HG02840 (cell line): Measurements from ENCODE around the gene LMNTD1.
"Not testable (repeated sequence)": the region's sequence is repeated elsewhere in the genome, so short reads cannot be mapped to it uniquely, and the experiment has no call there.

Source experiments
- ATAC-seq: cut with Tn5 transposase; IDR thresholded peaks from one replicate; pipeline ENCODE4 v1.9.1; 2021; ENCODE audit warnings: mild to moderate bottlenecking, moderate library complexity, moderate number of reproducible peaks; ENCODE audit not compliant: unreplicated experiment, low FRiP score

LMNTD1 gene

DNA sequence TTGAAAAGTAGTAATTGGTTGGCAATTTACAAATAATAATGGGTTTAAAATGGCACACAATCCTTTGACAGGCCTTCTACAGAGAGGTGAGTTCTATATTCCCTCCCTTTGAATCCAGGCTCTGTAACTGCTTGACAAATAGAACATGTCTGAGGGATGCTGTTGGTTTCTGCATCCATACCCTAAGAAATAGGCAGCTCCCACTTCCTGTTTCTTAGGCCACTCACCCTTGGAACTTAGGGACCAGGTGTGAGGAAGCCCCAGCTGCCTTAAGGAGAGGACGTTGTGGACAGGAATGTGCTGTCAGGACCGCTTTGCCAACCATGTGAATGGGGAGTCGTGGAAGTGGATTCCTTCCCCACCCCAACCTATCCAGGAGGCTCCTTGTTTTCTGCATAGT is 59.4 kb downstream of the LMNTD1 start:
- no peak for ATAC-seq

- ATAC-seq, result no peak
Measured at GRCh38 chr12:25491396-25492325, 61.4 kb downstream of the LMNTD1 start.

DNA sequence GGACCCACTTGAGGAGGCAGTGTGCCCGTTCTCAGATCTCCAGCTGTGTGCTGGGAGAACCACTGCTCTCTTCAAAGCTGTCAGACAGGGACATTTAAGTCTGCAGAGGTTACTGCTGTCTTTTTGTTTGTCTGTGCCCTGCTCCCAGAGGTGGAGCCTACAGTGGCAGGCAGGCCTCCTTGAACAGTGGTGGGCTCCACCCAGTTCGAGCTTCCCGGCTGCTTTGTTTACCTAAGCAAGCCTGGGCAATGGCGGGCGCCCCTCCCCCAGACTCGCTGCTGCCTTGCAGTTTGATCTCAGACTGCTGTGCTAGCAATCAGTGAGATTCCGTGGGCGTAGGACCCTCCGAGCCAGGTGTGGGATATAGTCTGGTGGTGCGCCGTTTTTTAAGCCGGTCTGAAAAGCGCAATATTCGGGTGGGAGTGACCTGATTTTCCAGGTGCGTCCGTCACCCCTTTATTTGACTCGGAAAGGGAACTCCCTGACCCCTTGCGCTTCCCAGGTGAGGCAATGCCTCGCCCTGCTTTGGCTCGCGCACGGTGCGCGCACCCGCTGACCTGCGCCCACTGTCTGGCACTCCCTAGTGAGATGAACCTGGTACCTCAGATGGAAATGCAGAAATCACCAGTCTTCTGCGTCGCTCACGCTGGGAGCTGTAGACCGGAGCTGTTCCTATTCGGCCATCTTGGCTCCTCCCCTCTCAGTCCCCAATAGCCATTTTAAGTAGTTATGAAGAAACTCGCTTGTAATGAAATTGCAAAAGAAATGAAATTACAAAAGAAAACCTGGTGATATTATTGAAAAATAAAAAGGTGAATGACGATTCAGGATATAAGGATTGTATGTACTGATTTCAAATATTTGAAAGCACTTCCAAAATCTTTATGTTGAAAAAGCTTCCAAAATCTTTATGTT is 63.9 kb downstream of the LMNTD1 start:
- not testable (repeated sequence) for ATAC-seq

- no peak for ATAC-seq
Measured at GRCh38 chr12:25482625-25483024, 70.5 kb downstream of the LMNTD1 start.

- ATAC-seq, result no peak
Measured at GRCh38 chr12:25480145-25480544, 72.9 kb downstream of the LMNTD1 start.

DNA sequence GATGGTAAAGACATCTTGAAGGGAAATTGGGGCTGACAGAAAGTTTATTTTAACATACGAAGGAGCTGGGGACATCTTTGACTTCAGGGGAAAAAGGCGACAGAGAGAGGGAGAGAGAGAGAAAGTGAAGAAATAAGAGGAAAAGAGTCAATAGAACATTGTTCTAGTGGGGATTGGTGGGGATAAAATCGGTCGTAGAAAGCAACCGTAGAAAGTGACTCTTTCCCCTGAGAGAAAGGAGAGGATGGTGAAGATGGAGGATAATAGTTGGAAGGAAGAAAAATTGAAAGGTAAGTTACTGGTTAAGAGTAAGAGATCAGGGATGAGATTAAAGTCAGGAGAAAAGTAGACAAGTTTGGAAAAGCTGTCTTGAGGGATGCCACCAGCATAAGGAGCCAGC is 75.9 kb downstream of the LMNTD1 start:
- ATAC-seq, result no peak

DNA sequence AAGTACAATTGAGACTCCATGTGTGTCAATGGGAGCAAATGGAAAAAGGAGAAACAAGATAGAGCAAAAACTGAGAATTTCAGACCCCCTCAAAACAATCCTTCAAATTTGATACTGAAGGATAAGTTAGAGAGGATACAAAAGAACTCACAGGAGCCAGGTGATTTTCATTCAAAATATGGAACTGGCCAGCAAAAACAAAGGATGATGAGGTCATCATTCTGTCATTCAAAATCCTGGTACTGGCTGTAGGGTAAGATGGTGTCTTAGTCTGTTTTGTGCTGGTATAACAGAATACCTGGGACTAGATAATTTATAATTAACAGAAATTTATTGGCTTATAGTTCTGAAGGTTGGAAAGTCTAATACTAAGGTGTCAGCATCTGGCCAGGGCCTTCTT is 80.6 kb downstream of the LMNTD1 start:
- no peak for ATAC-seq

DNA sequence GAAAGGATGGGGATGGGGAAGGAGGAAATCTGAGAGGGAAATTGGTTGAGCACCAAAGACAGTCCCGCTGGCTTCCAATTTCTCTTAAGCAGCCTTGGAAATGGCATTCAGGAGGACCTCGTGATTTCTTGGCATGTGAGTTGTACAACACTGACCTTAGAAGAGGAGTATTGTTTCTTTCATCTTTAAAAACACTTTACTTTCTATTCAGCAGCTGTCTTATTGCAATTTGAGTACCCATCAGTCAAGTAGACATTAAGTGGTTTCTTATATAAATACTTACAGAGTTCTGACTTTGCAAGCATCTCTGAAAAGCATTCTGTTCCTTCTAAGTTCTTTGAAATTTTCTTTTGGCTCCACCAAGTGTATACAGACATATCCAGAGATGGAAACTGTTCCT is 83.2 kb downstream of the LMNTD1 start:
- ATAC-seq, result no peak

- no peak for ATAC-seq
Measured at GRCh38 chr12:25469368-25469767, 83.7 kb downstream of the LMNTD1 start.

DNA sequence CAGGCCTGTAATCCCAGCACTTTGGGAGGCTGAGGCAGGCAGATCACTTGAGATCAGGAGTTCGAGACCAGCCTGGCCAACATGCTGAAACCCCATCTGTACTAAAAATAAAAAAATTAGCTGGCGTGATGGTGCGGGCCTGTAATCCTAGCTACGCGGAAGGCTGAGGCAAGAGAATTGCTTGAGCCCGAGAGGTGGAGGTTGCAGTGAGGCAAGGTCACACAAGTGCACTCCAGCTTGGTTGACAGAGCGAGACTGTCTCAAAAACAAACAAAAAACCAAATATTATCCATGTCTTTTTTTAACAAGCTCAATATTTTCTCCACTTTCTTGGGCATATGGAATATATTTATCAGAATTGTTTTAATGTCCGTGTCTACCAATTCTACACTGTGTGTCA is 89.6 kb downstream of the LMNTD1 start:
- no peak for ATAC-seq

DNA sequence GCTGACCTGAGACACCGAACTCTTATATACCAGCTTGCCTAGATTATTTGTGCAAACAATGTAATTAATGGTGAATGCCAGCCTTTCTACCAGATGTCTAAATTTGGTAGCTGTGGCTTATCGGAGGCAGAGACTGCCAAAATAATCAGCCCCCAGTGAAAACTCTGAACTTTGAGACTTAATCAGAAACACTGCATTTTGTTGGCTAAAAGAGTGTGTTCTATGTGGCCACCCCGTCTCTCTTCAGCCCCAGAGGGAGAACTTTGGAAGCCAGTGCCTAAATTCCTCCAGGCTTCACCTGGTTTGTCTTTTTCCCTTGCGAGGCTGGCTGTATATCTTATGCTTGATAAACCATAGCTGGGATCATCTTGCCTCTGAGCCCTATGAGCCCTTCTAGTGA is 90.1 kb downstream of the LMNTD1 start:
- ATAC-seq, result no peak

DNA sequence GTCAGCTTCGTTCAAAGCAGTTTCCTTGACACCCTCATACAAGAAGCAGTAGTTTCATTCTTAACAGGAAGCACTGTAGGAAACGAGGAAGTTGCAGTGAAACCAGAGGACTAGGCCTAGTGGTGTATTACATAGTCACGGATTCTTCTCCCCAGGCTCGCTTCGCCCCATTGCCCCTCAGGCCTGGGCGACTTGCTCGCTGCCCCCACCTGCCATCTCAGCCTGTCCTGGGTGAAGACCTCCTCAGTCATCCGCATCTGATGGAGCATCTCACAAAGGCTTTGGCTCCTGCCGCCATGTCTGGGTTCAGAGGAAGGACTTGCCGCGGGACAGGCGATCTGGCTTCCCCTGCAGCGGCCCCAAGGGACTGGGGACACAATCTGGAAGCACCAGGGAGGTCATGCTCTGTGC is 93.5 kb downstream of the LMNTD1 start:
- peak; percentile 60 for ATAC-seq

GRCh38 chr12:25458047-25458552 is 95.0 kb downstream of the LMNTD1 start:
- ATAC-seq, result no peak

GRCh38 chr12:25456474-25456873 is 96.6 kb downstream of the LMNTD1 start:
- ATAC-seq, result no peak

- ATAC-seq, result no peak
Measured at GRCh38 chr12:25455696-25456095, 97.4 kb downstream of the LMNTD1 start.

DNA sequence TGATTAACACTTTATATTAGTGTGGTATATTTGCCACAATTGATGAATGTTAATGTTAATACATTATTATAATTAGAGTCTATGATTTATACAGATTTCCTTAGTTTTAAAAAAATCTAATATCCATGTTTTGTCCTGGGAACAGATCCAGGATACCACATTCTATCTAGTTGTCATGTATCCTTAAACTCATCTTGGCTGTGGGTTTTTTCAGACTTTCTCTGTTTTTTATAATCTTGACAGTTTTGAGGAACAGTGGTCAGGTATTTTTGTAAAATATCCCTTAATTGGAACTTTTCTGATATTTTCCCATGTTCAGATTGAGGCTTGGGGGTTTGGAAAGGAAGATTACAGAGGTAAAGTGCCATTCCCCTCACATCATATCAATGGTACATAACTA is 104.1 kb downstream of the LMNTD1 start:
- no peak for ATAC-seq

- ATAC-seq, result no peak
Measured at GRCh38 chr12:25447046-25447445, 106.0 kb downstream of the LMNTD1 start.

GRCh38 chr12:25438638-25439037 is 114.4 kb downstream of the LMNTD1 start:
- no peak for ATAC-seq

- no peak for ATAC-seq
Measured at GRCh38 chr12:25436206-25437030, 116.7 kb downstream of the LMNTD1 start.

- no peak for ATAC-seq
Measured at GRCh38 chr12:25435431-25435830, 117.7 kb downstream of the LMNTD1 start.
